Measurements from ENCODE around the gene RHOBTB1. TPM values are rescaled to one million over a fixed set of nuclear protein-coding genes. Genes with fewer than 3 reads are reported as not detected.
A peak's percentile ranks its signal among the peaks of the same experiment; 100 is the strongest.

Gene RHOBTB1
- total RNA-seq, 1 donor from 2014 or later, result 17.2 TPM

GRCh38 chr10:60916025-60916424 lies 28.0 kb downstream of the RHOBTB1 start:
- Mint-ChIP-seq H3K4me3 (ENCODE audit: unreplicated experiment) (no peak overlapping the region), H3K36me3 (ENCODE audit: unreplicated experiment) (peaks cover 8% of the 10 kb centered on the region), H3K27ac (ENCODE audit: unreplicated experiment) (peak overlapping the region; percentile 16), H3K4me1 (ENCODE audit: unreplicated experiment) (peaks cover 49% of the 10 kb centered on the region), H3K27me3 (ENCODE audit: unreplicated experiment) (no peaks in the 10 kb centered on the region), H3K9me3 (ENCODE audit: unreplicated experiment) (peaks cover 4% of the 10 kb centered on the region)
- no peak for TF ChIP-seq CTCF (IDR thresholded peaks at IDR 0.05)
- DNase-seq (ENCODE audit: extremely low spot score, unreplicated experiment), result no peak

- no peak for DNase-seq (ENCODE audit: extremely low spot score, unreplicated experiment)
- H3K27ac Mint-ChIP-seq (ENCODE audit: unreplicated experiment), result peak overlapping the region; percentile 83
- TF ChIP-seq CTCF (IDR thresholded peaks at IDR 0.05), result no peak
- H3K36me3 Mint-ChIP-seq (ENCODE audit: unreplicated experiment), result peaks cover 13% of the 10 kb centered on the region
- H3K4me3 Mint-ChIP-seq (ENCODE audit: unreplicated experiment), result no peak overlapping the region
- H3K4me1 Mint-ChIP-seq (ENCODE audit: unreplicated experiment), result peaks cover 52% of the 10 kb centered on the region
- H3K9me3 Mint-ChIP-seq (ENCODE audit: unreplicated experiment), result peaks cover 4% of the 10 kb centered on the region
- H3K27me3 Mint-ChIP-seq (ENCODE audit: unreplicated experiment), result no peaks in the 10 kb centered on the region
Observed at GRCh38 chr10:60914690-60915141, 29.3 kb downstream of the RHOBTB1 start.

GRCh38 chr10:60913657-60914056 lies 30.3 kb downstream of the RHOBTB1 start:
- H3K36me3 Mint-ChIP-seq (ENCODE audit: unreplicated experiment), result peaks cover 15% of the 10 kb centered on the region
- no peaks in the 10 kb centered on the region for H3K27me3 Mint-ChIP-seq (ENCODE audit: unreplicated experiment)
- peaks cover 48% of the 10 kb centered on the region for H3K4me1 Mint-ChIP-seq (ENCODE audit: unreplicated experiment)
- TF ChIP-seq CTCF (IDR thresholded peaks at IDR 0.05), result no peak
- peaks cover 4% of the 10 kb centered on the region for H3K9me3 Mint-ChIP-seq (ENCODE audit: unreplicated experiment)
- peak overlapping the region; percentile 83 for H3K27ac Mint-ChIP-seq (ENCODE audit: unreplicated experiment)
- no peak for DNase-seq (ENCODE audit: extremely low spot score, unreplicated experiment)
- H3K4me3 Mint-ChIP-seq (ENCODE audit: unreplicated experiment), result no peak overlapping the region

- Mint-ChIP-seq H3K27ac (ENCODE audit: unreplicated experiment) (no peak overlapping the region), H3K27me3 (ENCODE audit: unreplicated experiment) (no peaks in the 10 kb centered on the region), H3K9me3 (ENCODE audit: unreplicated experiment) (peaks cover 4% of the 10 kb centered on the region), H3K4me1 (ENCODE audit: unreplicated experiment) (peaks cover 48% of the 10 kb centered on the region), H3K4me3 (ENCODE audit: unreplicated experiment) (no peak overlapping the region), H3K36me3 (ENCODE audit: unreplicated experiment) (peaks cover 18% of the 10 kb centered on the region)
- no peak for DNase-seq (ENCODE audit: extremely low spot score, unreplicated experiment)
- TF ChIP-seq CTCF (IDR thresholded peaks at IDR 0.05), result no peak
Observed at GRCh38 chr10:60913071-60913470, 30.9 kb downstream of the RHOBTB1 start.

GRCh38 chr10:60911715-60912114 lies 32.3 kb downstream of the RHOBTB1 start:
- H3K36me3 Mint-ChIP-seq (ENCODE audit: unreplicated experiment), result peaks cover 24% of the 10 kb centered on the region
- TF ChIP-seq CTCF (IDR thresholded peaks at IDR 0.05), result no peak
- no peak for DNase-seq (ENCODE audit: extremely low spot score, unreplicated experiment)
- H3K9me3 Mint-ChIP-seq (ENCODE audit: unreplicated experiment), result no peaks in the 10 kb centered on the region
- H3K27ac Mint-ChIP-seq (ENCODE audit: unreplicated experiment), result no peak overlapping the region
- no peaks in the 10 kb centered on the region for H3K27me3 Mint-ChIP-seq (ENCODE audit: unreplicated experiment)
- peaks cover 42% of the 10 kb centered on the region for H3K4me1 Mint-ChIP-seq (ENCODE audit: unreplicated experiment)
- no peak overlapping the region for H3K4me3 Mint-ChIP-seq (ENCODE audit: unreplicated experiment)
